Measurements from ENCODE around the gene NRL.

NRL gene

DNA sequence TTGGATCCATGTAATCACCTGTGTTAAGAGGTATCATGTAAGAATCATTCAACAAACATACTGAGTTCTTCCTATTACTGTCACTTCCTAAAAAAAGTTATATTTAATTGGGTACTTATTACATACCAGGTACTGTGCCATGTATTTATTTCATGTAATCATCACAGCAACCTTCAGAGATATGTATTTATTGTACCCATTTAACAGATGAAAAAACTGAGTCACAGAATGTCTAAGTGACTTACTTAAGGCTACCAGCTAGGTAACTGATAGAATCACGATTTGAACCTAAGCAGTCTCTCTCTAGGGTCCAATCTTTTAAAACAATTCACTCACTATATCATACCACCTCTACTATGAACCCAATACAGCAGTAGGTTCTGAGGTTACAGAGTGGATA, 29.7 kb upstream of the NRL start:
- no peak for DNase-seq (ENCODE audit: low spot score)

DNA sequence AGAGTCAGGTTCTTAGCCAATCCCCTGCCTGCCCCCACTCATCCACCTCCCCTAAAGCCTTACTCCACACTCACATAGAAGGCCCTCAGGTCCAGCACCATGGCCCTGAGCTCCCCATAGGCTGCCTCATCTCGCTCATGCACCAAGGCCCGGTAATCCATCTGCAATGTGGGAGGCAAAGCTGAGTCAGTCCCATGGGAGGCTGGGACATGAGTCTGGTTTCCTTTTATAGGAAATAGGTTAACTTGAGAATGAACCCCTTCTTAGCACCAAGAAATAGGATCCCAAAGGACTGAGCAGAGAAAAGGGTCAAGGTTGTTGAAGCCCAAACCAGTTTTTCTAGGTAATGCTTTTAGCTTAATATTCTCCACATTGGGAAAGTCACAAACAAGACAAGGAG, 28.8 kb upstream of the NRL start:
- no peak for DNase-seq (ENCODE audit: low spot score)

DNA sequence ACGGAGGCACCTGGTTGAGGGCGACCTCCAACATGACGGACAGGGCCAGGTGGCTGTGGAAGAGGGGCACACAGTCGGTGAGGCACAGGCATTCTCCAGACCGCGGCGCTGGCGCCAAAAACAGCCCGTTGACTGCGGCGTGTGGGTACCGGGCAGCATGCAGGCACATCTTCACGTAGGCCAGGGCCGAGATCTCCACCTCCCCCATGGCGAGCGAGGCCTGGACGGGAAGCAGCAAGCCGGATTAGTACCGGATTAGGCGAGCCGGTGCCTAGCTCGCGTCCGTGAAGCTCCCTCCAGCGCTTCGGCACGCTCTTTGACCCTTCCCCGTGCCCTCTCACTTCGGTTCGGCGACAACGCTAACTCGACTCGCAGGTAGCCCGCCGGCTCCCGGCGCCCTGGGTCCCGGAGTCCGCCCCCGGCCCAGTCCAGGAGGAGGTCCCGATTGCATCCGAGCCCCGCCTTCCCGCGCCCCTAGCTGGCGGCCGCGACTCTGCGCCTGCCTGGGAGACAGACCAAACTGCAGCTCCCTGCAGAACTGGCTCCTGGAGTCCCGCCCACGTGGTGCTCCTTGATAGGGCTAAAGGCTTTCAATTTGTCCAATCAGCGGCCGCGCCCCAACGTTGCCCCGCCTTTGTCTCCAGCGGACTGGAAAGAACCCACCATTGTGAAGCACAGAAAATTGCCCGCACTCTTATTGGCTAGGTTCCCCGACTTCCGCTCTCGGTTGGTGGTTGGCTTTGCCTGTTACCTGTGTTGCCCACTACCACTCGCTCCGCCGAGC, 26.5 kb upstream of the NRL start, which contains the start of gene EMC9:
Gene EMC9 (minus strand): TSS at position 495 of the 784 bp plus-strand sequence. CDS start 287 bp downstream, at position 208.
- peak; percentile 99 for DNase-seq (ENCODE audit: low spot score)

DNA sequence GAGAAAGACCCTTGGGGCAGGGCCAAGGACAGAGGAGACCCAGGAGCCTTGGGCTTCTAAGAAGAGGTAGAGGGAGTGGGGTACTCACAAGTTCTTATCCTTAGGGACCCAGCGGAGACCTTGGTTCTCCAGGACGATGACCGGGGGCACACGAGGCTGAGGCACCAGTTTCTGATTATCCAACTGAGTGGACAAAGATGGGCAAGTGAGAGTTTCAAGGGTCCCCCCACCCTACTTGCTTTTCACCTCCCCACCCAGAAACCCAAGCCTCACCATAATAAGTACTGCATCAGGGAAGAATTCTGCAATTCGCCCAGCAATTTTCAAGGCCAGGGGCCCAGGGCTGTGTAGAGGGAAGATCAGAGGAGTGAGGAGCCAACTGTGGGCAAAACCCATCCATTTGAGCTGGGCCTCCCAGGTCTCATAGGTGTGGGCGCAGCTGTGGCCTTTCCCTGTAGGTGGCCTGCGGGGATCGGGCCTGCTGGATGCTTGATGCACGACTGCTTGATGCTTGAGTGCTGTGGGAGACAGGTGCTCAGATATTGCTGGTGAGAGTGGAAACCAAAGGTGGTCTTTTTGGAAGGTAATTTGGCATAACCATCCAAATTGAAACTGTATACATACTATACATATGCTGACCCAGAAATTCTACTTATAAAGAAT, 24.7 kb upstream of the NRL start:
- DNase-seq (ENCODE audit: low spot score) = no peak

DNA sequence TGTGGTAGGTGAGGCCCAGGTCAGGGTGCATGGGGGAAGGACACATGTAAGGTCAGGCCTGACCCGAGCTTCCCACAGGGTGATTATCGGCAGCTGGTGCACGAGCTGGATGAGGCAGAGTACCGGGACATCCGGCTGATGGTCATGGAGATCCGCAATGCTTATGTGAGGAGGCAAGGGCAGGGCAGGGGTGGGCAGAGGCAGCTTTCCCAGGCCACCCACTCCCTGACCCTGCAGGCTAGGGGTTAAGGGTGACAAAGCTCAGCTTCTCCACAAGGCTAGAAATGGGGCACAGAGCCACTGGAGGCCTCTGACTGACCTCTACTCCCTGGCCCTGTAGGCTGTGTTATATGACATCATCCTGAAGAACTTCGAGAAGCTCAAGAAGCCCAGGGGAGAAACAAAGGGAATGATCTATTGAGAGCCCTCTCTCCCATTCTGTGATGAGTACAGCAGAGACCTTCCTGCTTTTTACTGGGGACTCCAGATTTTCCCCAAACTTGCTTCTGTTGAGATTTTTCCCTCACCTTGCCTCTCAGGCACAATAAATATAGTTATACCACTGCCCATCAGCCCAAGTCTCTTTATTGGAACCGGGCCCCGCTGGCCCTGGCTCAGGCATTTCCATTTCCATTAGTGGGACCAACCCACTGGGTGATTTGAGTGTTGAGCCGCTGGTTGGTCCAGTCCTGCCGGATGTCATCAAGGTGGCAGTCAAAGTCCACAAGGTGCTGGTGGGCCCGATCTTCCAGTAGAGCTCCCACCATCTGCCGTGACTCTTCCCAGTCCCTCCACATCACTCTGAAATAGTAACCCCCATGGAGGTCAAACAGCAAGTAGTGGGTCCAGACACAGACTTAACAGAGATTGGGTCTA, 23.9 kb upstream of the NRL start:
- DNase-seq (ENCODE audit: low spot score) = no peak

DNA sequence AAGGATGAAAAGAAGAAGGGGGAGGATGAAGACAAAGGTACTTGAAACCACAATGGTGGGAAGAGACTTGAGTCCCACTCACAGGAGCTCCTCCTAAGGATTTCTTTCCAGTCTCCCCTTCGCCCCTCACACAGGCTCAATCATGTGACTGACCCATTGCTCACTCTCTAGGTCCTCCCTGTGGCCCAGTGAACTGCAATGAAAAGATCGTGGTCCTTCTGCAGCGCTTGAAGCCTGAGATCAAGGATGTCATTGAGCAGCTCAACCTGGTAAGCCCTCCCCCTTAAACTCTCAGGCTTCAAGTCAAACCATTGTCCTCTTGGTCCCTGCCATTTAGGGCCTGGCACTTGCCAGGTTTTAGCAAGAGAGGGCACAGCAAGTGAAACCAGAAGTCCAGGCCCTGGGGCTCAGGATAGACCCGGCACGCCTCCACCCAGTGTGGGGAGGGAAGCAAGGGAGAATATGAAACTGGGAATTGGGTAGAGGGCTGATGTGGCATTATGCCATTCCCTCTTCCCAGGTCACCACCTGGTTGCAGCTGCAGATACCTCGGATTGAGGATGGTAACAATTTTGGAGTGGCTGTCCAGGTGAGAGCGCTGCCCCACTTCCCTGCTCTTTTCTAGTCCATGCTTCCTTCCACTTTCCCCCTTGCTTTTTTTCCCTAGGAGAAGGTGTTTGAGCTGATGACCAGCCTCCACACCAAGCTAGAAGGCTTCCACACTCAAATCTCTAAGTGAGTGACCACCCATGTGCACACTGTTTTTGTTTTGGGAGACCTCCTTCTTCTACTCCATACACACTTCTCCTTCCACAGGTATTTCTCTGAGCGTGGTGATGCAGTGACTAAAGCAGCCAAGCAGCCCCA, 23.0 kb upstream of the NRL start:
- DNase-seq (ENCODE audit: low spot score) = no peak

DNA sequence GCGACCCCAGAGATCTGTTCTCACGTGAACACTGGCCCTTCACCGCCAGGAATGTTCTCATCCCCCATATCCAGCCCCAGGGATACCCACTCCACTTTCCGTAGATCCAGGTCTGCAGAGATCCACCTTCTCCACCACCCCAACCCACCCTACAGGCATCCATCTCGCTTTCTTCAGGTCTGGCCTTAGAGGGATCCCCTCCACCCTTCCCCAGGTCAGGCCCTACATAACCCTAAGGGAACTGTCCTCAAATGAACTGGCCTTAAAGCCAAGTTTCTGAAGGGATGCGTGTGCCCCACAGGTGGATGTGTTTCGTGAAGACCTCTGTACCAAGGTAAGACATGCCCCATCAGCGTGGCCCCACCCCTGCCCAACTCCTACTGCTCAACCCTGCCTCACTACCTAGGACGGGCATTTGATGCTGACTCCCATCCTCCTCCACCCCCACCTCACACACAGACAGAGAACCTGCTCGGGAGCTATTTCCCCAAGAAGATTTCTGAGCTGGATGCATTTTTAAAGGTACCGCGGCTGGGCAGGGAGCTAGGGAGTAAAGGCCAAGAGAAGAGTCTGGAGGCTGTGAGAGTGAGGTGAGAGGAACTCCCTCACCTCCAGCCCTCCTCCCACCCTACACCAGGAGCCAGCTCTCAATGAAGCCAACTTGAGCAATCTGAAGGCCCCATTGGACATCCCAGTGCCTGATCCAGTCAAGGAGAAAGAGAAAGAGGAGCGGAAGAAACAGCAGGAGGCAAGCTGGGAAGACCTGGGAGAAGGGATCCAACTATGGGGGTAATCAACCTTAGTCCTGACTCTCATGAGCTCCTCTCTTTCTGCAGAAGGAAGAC, 22.2 kb upstream of the NRL start:
- DNase-seq (ENCODE audit: low spot score) = no peak

DNA sequence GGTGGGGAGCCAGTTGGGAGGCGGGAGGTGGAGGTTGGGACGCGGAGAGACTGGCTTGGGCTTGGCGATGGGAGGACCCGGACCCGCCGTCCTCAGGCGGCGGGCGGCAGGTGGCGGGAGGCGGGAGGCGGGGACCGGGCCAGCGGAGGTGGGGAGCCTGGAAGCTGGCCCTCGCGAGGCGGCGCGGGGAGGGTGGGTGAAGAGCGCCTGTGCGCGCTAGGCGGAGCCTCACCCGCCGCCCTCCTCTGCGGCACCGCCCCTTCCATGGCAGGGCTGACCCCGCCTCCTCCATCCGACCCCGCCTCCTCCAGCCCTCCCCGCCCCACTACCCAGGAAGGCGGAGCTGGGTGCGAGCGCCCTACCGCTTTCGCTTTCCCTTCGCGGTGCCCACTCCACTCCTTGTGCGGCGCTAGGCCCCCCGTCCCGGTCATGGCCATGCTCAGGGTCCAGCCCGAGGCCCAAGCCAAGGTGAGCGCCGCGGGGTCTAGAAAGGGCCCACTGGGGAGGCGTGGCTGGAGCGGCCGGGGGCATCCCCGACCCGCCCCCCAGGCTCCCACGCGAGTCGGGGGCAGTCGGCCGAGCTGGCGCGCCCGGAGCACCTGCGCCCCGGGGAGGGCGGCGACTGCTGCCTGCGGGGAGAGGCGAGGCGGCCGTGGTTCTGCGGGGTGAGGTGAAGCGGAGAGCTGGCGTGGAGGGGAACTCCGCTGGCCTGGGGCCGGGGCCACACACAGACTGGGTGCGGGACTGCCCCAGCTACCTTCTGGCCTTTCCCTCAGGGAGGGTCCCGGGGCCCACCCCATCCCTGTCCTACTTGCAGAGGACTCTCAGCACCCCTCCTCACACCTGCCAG, 21.3 kb upstream of the NRL start, which contains the start of gene PSME1:
Gene PSME1 (plus strand): TSS at position 361 of the 850 bp plus-strand sequence. CDS start 69 bp downstream, at position 430.
- peak; percentile 91 for DNase-seq (ENCODE audit: low spot score)

DNA sequence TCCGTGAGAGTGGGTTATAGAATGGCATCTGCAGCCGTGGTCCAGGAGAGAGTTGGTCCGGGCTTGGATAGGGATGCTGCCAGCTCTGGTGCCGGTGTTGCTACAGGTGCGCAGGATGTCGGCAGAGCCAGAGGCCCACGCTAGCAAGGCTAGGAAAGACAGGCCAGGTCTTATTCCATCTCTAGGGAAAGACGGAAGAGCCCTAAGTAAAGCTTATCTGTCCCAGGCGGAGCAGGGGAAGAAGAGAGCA, 20.8 kb upstream of the NRL start:
- DNase-seq (ENCODE audit: low spot score) = no peak

DNA sequence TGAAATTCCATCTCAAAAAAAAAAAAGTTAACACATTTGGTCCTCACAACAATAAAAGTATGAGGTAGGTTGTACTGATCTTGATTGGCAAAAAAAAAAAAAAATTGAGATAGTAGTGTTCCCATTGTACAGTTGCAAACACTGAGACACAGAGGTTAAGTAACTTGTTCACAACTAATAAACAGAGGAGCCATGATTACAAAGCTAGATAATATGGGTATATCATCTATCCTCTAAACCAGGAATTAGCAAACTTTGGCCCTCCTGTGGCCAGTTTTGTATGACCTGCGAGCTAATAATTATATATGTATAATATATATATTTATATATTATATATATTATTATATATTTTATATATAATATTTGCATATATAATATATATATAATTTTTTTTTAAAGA, 19.0 kb upstream of the NRL start:
- no peak for DNase-seq (ENCODE audit: low spot score)

DNA sequence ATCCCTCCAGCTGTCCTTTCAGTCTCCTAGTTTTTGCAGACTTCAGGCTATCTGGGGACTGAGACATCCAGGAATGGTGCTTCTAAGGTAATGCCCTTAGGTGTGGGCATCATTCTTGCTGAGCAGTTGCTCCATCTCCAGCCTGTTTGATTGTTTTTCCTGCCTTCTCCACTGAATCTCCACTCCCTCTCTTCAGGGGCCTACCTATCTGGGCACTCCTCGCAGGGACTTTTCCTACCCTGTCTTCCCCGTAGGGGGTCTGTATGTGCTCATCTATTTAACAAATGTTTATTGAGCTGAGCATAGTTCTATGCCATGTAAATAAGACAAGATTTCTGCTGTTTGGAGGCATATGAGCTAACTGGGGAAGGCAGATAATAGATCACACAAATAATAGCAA, 18.2 kb upstream of the NRL start:
- no peak for DNase-seq (ENCODE audit: low spot score)

DNA sequence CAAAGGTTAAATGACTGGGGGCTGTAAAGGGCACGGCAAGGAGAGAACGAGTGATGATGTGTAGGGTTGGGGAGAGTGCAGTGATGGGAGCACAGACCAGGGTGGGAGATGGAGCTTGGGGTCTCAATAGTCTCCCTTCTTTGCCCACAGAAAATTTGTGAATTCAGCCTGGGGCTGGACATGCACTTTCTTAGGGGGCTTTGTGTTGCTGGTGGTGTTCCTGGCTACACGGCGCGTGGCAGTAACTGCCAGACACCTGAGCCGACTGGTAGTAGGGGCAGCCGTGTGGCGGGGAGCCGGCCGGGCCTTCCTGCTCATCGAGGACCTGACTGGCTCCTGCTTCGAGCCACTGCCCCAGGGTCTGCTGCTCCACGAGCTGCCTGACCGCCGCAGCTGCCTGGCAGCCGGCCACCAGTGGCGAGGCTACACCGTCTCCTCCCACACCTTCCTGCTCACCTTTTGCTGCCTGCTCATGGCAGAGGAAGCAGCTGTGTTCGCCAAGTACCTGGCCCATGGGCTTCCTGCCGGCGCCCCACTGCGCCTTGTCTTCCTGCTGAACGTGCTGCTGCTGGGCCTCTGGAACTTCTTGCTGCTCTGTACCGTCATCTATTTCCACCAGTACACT, 17.4 kb upstream of the NRL start:
- DNase-seq (ENCODE audit: low spot score) = no peak

DNA sequence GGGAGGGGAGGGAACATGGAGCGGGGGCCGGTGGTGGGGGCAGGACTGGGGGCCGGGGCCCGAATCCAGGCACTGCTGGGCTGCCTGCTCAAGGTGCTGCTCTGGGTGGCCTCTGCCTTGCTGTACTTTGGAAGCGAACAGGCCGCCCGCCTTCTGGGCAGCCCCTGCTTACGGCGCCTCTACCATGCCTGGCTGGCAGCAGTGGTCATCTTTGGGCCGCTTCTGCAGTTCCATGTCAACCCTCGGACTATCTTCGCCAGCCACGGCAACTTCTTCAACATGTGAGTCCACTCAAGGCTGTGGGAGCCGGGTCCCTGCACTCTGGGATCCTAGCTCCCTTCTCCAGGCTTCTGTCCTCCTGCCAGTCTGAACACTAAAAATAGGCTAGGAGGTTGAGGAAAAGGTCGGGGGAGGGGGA, 16.8 kb upstream of the NRL start:
- DNase-seq (ENCODE audit: low spot score) = no peak

DNA sequence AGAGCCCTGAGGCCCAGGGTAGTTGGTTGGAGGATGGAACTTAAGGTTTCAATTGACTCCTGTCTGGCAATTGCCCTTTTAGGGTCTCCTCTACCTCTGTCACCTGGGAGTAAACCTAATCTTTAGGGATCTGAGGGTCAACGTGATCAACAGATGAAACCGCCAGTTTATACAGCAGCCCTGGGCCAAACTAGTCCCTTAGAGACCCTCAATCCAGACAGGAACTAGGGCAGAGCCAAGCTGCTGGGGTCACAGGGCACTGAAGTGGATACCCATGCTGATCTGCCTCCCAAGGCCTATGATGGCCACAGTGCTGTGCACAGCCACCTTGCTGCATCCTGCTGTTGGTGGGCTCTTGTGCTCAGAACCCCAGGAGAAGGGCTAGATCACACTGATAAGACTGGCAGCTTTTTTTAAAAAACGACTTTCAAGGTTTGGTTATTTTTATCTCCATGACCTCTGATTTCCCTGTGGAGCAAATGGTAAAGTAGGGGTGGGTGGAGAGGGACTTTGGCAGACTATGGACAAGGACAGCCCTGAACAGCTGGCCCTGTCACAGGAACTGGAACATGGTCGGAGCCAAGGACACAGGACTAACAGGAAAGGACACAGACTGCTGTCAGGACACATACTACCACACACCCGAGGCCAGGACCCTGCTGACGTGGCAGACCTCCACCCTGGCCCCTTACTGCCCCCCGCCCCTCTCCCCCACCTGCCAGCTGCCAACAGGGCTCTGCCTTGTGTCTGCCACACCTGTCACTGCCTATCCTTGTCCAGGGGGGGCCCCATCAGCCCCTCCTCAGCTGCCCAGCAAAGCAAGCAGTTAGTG, 16.2 kb upstream of the NRL start:
- DNase-seq (ENCODE audit: low spot score) = no peak

DNA sequence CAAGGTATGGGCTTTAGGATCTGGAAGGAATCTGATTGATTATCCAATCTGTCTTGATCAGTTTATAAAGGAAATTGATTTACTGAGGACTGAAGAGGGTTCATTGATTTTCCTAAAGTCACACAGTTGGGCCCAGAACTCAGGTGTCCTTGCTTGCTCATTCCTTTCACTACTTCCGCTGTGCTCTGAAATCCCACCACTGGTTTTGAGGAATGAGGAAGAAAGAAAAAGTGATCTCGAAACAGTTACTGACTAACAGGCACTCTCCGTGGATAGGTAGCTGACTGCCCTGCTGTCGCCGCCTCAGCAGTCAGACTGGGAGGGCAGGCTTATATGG, 15.6 kb upstream of the NRL start, which contains the start of gene FITM1:
Gene FITM1 (plus strand): TSS at position 280 of the 337 bp plus-strand sequence. CDS start 905 bp downstream, outside the sequence.
- DNase-seq (ENCODE audit: low spot score) = no peak

DNA sequence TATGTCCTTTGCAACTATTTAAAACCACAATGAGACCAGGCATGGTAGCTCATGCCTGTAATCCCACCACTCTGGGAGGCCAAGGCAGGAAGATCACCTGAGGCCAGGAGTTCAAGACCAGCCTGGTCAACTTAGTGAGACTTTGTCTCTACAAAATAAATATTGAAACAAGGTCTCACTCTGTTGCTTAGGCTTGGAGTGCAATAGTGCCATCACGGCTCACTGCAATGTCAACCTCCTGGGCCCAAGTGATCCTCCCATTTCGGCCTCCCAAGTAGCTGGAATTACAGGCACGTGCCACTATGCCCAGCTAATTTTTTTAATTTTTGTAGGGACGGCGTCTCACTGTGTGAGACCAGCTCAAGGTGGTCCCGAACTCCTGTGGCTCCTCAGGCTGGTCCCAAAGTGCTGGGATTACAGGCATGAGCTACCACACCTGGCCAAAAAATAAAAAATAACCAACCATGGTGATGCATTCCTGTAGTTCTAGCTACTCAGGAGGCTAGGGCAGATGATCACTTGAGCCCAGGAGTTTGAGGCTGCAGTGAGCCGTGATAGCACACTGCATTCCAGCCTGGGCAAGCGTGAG, 14.8 kb upstream of the NRL start:
- no peak for DNase-seq (ENCODE audit: low spot score)

DNA sequence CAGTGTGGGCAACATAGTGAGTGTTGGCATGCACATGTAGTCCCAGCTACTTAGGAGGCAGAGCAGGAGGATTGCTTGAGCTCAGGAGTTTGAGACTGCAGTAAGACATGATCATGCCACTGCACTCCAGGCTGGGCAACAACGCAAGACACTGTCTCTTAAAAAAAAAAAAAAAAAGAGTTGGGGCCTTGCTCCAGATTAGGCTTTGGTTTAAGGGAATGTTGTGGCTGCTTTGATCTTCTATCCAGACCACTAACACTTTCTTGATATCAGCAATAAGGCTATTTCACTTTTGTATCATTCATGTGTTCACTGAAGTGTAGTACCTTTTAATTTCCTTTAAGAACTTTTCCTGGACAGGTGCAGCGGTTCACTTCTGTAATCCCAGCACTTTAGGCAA, 12.9 kb upstream of the NRL start:
- no peak for DNase-seq (ENCODE audit: low spot score)

DNA sequence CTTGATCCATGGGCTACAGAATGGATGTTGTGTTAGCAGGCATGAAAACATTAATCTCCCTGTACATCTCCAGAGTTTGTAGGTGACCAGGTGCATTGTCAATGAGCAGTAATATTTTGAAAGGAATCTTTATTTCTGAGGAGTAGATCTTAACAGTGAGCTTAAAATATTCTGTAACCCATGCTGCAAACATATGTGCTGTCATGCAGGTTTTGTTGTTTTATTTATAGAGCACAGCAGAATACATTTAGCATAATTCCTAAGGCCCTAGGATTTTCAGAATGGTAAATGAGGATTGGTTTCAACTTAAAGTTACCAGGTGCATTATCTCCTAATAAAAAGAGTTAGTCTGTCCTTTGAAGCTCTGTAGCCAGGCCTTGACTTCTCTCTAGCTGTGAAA, 12.2 kb upstream of the NRL start:
- no peak for DNase-seq (ENCODE audit: low spot score)

Data from NAMALWA (cell line).